Mononuclear cell (primary cell): ENCODE data around the gene TRDN. TPM values are rescaled to one million over a fixed set of nuclear protein-coding genes. Genes with fewer than 3 reads are reported as not detected.

ENCODE experiments used
- H3K27me3 ChIP-seq: 2 replicates; pipeline ENCODE4 v1.6.0; 2011; ENCODE audit warnings: low read length, control low read depth; ENCODE audit not compliant: insufficient read depth
- H3K4me1 ChIP-seq: 2 replicates; pipeline ENCODE4 v1.5.1; 2011; ENCODE audit warnings: mild to moderate bottlenecking, low read length, control low read depth; ENCODE audit not compliant: insufficient read depth
- H3K4me3 ChIP-seq: 2 replicates; pipeline ENCODE4 v1.5.1; 2011; ENCODE audit warnings: mild to moderate bottlenecking, low read length, moderate library complexity
- H3K9me3 ChIP-seq: 2 replicates; pipeline ENCODE4 v1.5.1; 2011; ENCODE audit warnings: low read depth, mild to moderate bottlenecking, control low read depth, low read length
- total RNA-seq: library from RNA; depleted of rRNA; stranded (reverse); fragments of >200 nt; gene quantifications from one replicate; pipeline ENCODE4 v1.2.3, GENCODE V29; 2012

Gene TRDN
- not detected for total RNA-seq

GRCh38 chr6:123636782-123637181, at the start of gene TRDN:
Gene TRDN (minus strand): TSS chr6:123636950. CDS start chr6:123636775, 175 bp downstream.
- no peaks in the 10 kb centered on the region for H3K4me1 ChIP-seq
- H3K9me3 ChIP-seq = no peaks in the 10 kb centered on the region
- H3K4me3 ChIP-seq = no peak within 1 kb of the TSS
- no peaks in the 10 kb centered on the region for H3K27me3 ChIP-seq

GRCh38 chr6:123681957-123682462, 45.3 kb upstream of the TRDN start:
- H3K27me3 ChIP-seq = no peaks in the 10 kb centered on the region
- H3K4me1 ChIP-seq = no peaks in the 10 kb centered on the region
- H3K4me3 ChIP-seq = no peak overlapping the region
- H3K9me3 ChIP-seq = no peaks in the 10 kb centered on the region

GRCh38 chr6:123677897-123678296, 41.1 kb upstream of the TRDN start:
- Histone ChIP-seq H3K4me1 (no peaks in the 10 kb centered on the region), H3K9me3 (no peaks in the 10 kb centered on the region), H3K27me3 (no peaks in the 10 kb centered on the region), H3K4me3 (no peak overlapping the region)

GRCh38 chr6:123676793-123677192, 40.0 kb upstream of the TRDN start:
- Histone ChIP-seq H3K9me3 (no peaks in the 10 kb centered on the region), H3K4me3 (no peak overlapping the region), H3K4me1 (no peaks in the 10 kb centered on the region), H3K27me3 (no peaks in the 10 kb centered on the region)

GRCh38 chr6:123668965-123669591, 32.3 kb upstream of the TRDN start:
- Histone ChIP-seq H3K27me3 (no peaks in the 10 kb centered on the region), H3K9me3 (no peaks in the 10 kb centered on the region), H3K4me3 (no peak overlapping the region), H3K4me1 (no peaks in the 10 kb centered on the region)

GRCh38 chr6:123668063-123668462, 31.3 kb upstream of the TRDN start:
- Histone ChIP-seq H3K27me3 (no peaks in the 10 kb centered on the region), H3K4me3 (no peak overlapping the region)

GRCh38 chr6:123663436-123663835, 26.7 kb upstream of the TRDN start:
- H3K9me3 ChIP-seq = no peaks in the 10 kb centered on the region
- no peaks in the 10 kb centered on the region for H3K27me3 ChIP-seq
- H3K4me3 ChIP-seq = no peak overlapping the region
- H3K4me1 ChIP-seq = no peaks in the 10 kb centered on the region

More at GRCh38 chr6:123668063-123668462, 31.3 kb upstream of the TRDN start:
- Histone ChIP-seq H3K4me1 (no peaks in the 10 kb centered on the region), H3K9me3 (no peaks in the 10 kb centered on the region)

- no peaks in the 10 kb centered on the region for H3K9me3 ChIP-seq
- no peak overlapping the region for H3K4me3 ChIP-seq
- H3K27me3 ChIP-seq = no peaks in the 10 kb centered on the region
- no peaks in the 10 kb centered on the region for H3K4me1 ChIP-seq
These were observed 26.0 kb upstream of the TRDN start for GRCh38 chr6:123662757-123663156.

GRCh38 chr6:123661105-123661891, 24.5 kb upstream of the TRDN start:
- Histone ChIP-seq H3K4me1 (no peaks in the 10 kb centered on the region), H3K9me3 (no peaks in the 10 kb centered on the region), H3K4me3 (no peak overlapping the region), H3K27me3 (no peaks in the 10 kb centered on the region)

- no peaks in the 10 kb centered on the region for H3K9me3 ChIP-seq
- no peaks in the 10 kb centered on the region for H3K4me1 ChIP-seq
- no peak overlapping the region for H3K4me3 ChIP-seq
- H3K27me3 ChIP-seq = no peaks in the 10 kb centered on the region
These were observed 23.4 kb upstream of the TRDN start for GRCh38 chr6:123659960-123660748.

- Histone ChIP-seq H3K4me1 (no peaks in the 10 kb centered on the region), H3K27me3 (no peaks in the 10 kb centered on the region), H3K9me3 (no peaks in the 10 kb centered on the region), H3K4me3 (no peak overlapping the region)
These were observed 22.1 kb upstream of the TRDN start for GRCh38 chr6:123658848-123659247.

- Histone ChIP-seq H3K27me3 (no peaks in the 10 kb centered on the region), H3K4me1 (no peaks in the 10 kb centered on the region), H3K9me3 (no peaks in the 10 kb centered on the region), H3K4me3 (no peak overlapping the region)
These were observed 19.0 kb upstream of the TRDN start for GRCh38 chr6:123655521-123656306.

- Histone ChIP-seq H3K4me3 (no peak overlapping the region), H3K4me1 (no peaks in the 10 kb centered on the region), H3K27me3 (no peaks in the 10 kb centered on the region), H3K9me3 (no peaks in the 10 kb centered on the region)
These were observed 12.0 kb upstream of the TRDN start for GRCh38 chr6:123648723-123649122.

GRCh38 chr6:123648020-123648580, 11.3 kb upstream of the TRDN start:
- Histone ChIP-seq H3K27me3 (no peaks in the 10 kb centered on the region), H3K9me3 (no peaks in the 10 kb centered on the region), H3K4me1 (no peaks in the 10 kb centered on the region), H3K4me3 (no peak overlapping the region)
